DOHH2 (cell line): ENCODE measurements around the gene ZBTB7C.

Experiments
- H3F3A ChIP-seq: fragments of 200-600 bp; sonication (generic), shearing (Covaris generic); 2 replicates; pipeline ENCODE4 v1.6.0; 2016; ENCODE audit warnings: antibody characterized with exemption, mild to moderate bottlenecking; ENCODE audit not compliant: control insufficient read depth, insufficient read depth
- H3K27ac ChIP-seq: fragments of 200-600 bp; sonication (generic); 2 replicates; pipeline ENCODE4 v1.5.1; 2014; ENCODE audit warnings: low read depth, mild to moderate bottlenecking, low read length, moderate library complexity
- H3K27me3 ChIP-seq: fragments of 200-600 bp; sonication (generic); 2 replicates; pipeline ENCODE4 v1.6.1; 2014; ENCODE audit warnings: mild to moderate bottlenecking, low read length, mixed read lengths; ENCODE audit not compliant: control insufficient read depth
- H3K36me3 ChIP-seq: fragments of 200-600 bp; sonication (generic); 2 replicates; pipeline ENCODE4 v1.6.1; 2014; ENCODE audit warnings: mild to moderate bottlenecking, low read length, moderate library complexity, mixed read lengths; ENCODE audit not compliant: control insufficient read depth
- H3K4me1 ChIP-seq: fragments of 200-600 bp; sonication (generic); 2 replicates; pipeline ENCODE4 v1.6.1; 2014; ENCODE audit warnings: mild to moderate bottlenecking, low read length, mixed read lengths; ENCODE audit not compliant: control insufficient read depth
- H3K4me2 ChIP-seq: fragments of 200-600 bp; sonication (generic); 2 replicates; pipeline ENCODE4 v1.6.0; 2014; ENCODE audit warnings: mild to moderate bottlenecking, low read length, moderate library complexity
- H3K4me3 ChIP-seq: fragments of 200-600 bp; sonication (generic); 2 replicates; pipeline ENCODE4 v1.5.1; 2014; ENCODE audit warnings: mild to moderate bottlenecking, low read length, mixed read lengths
- H3K79me2 ChIP-seq: fragments of 200-600 bp; sonication (generic); 2 replicates; pipeline ENCODE4 v1.6.1; 2014; ENCODE audit warnings: mild to moderate bottlenecking, low read length, mixed read lengths; ENCODE audit not compliant: control insufficient read depth
- H3K9me2 ChIP-seq: fragments of 200-600 bp; sonication (generic); replicated peaks from 2 replicates; pipeline ENCODE4 v1.6.1; 2014; ENCODE audit warnings: mild to moderate bottlenecking, low read length, mixed read lengths; ENCODE audit not compliant: control insufficient read depth
- H3K9me3 ChIP-seq: fragments of 200-600 bp; sonication (generic); 2 replicates; pipeline ENCODE4 v1.6.1; 2014; ENCODE audit warnings: antibody characterized with exemption, low read length, mixed read lengths; ENCODE audit not compliant: control insufficient read depth, insufficient read depth
- H4K20me1 ChIP-seq: fragments of 200-600 bp; sonication (generic); 2 replicates; pipeline ENCODE4 v1.6.0; 2014; ENCODE audit warnings: low read depth, mild to moderate bottlenecking, antibody characterized with exemption, low read length, moderate library complexity; ENCODE audit not compliant: control insufficient read depth, insufficient read depth
- EZH2phosphoT487 ChIP-seq: fragments of 200-600 bp; sonication (generic); IDR thresholded peaks from 2 replicates; pipeline ENCODE4 v1.6.1; 2017; ENCODE audit warnings: borderline replicate concordance, mild to moderate bottlenecking, antibody characterized with exemption, low read length, moderate library complexity, mixed read lengths
- TF ChIP-seq, protein P1 (sequence below): fragments of 200-600 bp; sonication (generic); IDR thresholded peaks from one replicate; pipeline ENCODE4 v1.5.1; 2014; ENCODE audit warnings: antibody characterized with exemption, mild to moderate bottlenecking, low read depth, low read length; ENCODE audit not compliant: poor library complexity, severe bottlenecking

The ZBTB7C gene

DNA sequence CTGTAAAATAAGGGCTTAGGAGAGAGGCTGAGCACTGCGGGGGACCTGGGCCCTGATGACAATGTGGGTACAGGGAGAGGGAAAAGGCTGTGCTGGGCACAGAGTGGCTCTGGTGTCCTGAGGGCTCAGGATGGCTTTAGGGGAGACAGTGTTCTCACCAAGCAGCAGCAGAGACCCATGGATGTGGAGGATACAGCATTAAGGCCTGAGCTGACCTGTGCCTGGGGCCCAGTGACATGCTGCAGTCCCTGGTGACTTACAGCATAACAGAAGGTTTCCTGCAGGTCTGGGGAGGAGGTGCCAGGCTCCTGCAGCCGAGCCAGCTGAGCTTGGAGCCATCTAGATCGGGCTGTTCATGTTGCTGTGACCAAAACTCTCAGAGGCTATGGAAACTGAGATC lies 287.4 kb downstream of the ZBTB7C start:
- Histone ChIP-seq H3F3A (no peaks in the 10 kb centered on the region), H3K36me3 (no peaks in the 10 kb centered on the region), H3K27ac (no peak overlapping the region), H3K4me3 (no peak overlapping the region), H4K20me1 (no peaks in the 10 kb centered on the region), H3K4me1 (no peaks in the 10 kb centered on the region), H3K9me2 (no peaks in the 10 kb centered on the region), H3K4me2 (no peak overlapping the region), H3K9me3 (no peaks in the 10 kb centered on the region), H3K27me3 (peaks cover 8% of the 10 kb centered on the region), H3K79me2 (no peaks in the 10 kb centered on the region)
- TF ChIP-seq EZH2phosphoT487: no peak
- TF ChIP-seq, protein P1, sequence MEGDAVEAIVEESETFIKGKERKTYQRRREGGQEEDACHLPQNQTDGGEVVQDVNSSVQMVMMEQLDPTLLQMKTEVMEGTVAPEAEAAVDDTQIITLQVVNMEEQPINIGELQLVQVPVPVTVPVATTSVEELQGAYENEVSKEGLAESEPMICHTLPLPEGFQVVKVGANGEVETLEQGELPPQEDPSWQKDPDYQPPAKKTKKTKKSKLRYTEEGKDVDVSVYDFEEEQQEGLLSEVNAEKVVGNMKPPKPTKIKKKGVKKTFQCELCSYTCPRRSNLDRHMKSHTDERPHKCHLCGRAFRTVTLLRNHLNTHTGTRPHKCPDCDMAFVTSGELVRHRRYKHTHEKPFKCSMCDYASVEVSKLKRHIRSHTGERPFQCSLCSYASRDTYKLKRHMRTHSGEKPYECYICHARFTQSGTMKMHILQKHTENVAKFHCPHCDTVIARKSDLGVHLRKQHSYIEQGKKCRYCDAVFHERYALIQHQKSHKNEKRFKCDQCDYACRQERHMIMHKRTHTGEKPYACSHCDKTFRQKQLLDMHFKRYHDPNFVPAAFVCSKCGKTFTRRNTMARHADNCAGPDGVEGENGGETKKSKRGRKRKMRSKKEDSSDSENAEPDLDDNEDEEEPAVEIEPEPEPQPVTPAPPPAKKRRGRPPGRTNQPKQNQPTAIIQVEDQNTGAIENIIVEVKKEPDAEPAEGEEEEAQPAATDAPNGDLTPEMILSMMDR: no peak

DNA sequence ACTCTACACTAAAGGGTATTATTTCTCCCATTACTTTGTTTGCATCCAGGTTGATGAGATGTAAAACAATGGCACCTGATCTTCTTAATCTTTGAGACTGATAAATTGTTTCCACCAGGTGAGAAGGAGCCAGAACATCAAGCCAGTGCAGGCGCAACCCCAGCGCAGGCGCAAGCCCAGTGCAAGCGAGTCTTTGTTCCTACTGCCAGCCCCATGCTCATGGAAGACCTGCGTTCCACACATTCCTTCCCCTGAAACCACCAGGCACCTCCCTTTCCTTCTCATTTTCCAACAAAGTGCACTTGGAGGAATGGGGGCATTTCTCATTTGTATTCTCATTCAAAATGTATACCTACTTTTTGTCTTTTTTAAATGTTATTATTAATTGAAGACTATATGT lies 290.0 kb downstream of the ZBTB7C start:
- H3K27me3 ChIP-seq: no peaks in the 10 kb centered on the region
- H3K9me2 ChIP-seq: no peaks in the 10 kb centered on the region
- H3K36me3 ChIP-seq: no peaks in the 10 kb centered on the region
- H3K79me2 ChIP-seq: no peaks in the 10 kb centered on the region
- no peak overlapping the region for H3K4me3 ChIP-seq
- H3K9me3 ChIP-seq: no peaks in the 10 kb centered on the region
- no peaks in the 10 kb centered on the region for H3K4me1 ChIP-seq
- no peaks in the 10 kb centered on the region for H3F3A ChIP-seq
- H3K27ac ChIP-seq: no peak overlapping the region
- H3K4me2 ChIP-seq: no peak overlapping the region
- TF ChIP-seq EZH2phosphoT487: no peak
- TF ChIP-seq, protein P1: no peak
- H4K20me1 ChIP-seq: no peaks in the 10 kb centered on the region

DNA sequence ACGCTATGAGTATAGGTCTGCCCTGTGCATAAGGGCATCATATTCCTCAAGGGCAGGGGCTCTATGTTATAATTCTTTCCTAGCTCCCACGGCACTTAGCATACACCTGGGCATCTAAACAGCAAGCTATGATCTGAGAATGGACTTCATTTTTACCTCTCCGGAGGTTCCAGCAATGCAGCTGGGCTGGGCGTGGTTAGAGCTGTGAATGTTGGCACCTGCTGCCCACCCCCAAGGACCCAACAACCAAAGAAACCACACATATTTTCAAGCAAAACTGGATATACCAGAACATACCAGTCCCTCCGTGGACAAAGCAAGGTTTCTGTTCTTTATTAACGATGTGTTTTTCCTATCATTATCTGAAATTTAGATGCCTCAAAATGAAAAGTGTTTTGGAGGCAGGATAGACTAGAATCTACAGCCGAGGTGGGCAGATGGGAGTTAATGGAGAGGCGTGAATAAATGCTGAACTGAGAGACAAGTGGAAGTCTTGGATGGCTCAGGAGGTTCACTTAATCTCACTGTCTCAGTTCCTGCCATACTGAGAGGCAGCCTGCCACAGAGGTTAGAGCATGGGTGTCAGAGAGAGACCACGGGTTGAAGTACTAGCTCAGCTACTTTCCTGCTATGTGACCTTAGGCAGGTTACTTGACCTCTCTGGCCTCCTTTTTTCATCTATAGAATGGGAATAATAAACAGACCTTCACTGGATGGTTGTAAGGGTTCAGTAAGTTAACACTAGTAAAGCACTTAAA lies 292.1 kb downstream of the ZBTB7C start:
- no peak overlapping the region for H3K27ac ChIP-seq

More for the DNA sequence above, 292.1 kb downstream of the ZBTB7C start:
- Histone ChIP-seq H3F3A (no peaks in the 10 kb centered on the region), H3K4me3 (no peak overlapping the region), H3K79me2 (no peaks in the 10 kb centered on the region), H3K4me2 (no peak overlapping the region), H3K9me2 (no peaks in the 10 kb centered on the region), H4K20me1 (no peaks in the 10 kb centered on the region), H3K36me3 (no peaks in the 10 kb centered on the region), H3K9me3 (no peaks in the 10 kb centered on the region), H3K27me3 (no peaks in the 10 kb centered on the region), H3K4me1 (no peaks in the 10 kb centered on the region)
- TF ChIP-seq, protein P1: no peak
- TF ChIP-seq EZH2phosphoT487: no peak
